22Rv1 (cell line): Measurements from ENCODE around the gene FAM180A.

Source experiments
- CTCF ChIP-seq: fragments of 450-650 bp; IDR thresholded peaks from 2 replicates; pipeline ENCODE4 v1.5.1; 2017; ENCODE audit warnings: mild to moderate bottlenecking
- ZFX ChIP-seq: fragments of 450-650 bp; IDR thresholded peaks from 2 replicates; pipeline ENCODE4 v1.6.1; 2017; ENCODE audit warnings: antibody characterized with exemption, borderline replicate concordance

DNA sequence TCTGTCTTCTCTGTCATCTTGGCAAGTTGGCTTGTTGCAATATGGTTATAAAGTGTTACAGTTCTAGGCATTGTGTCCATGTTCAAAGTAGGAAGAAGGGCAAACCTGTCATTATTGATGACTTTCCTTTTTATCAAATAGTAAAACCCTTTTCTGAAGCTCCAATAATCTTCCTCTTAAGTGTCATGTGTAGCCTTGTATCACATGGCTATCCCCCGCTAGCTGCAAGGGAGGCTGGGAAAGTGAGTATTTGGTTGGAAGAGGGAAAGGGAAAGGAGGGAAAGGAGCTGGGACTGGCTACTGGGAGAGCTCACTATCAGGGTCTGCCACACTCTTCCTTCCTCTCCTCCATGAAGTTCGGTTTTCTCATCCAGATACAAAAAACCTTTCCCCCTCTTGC, 45.2 kb upstream of the FAM180A start:
- TF ChIP-seq ZFX (no peak), CTCF (no peak)
